Stromal cell of bone marrow (primary cell): ENCODE data around the gene GAS6.
"Not testable (repeated sequence)": the region's sequence is repeated elsewhere in the genome, so short reads cannot be mapped to it uniquely, and the experiment has no call there.

Experiments
- DNase-seq: peaks from one replicate; pipeline ENCODE4 v3.0.0-alpha.2; 2012; ENCODE audit warnings: low read depth

The GAS6 gene

GRCh38 chr13:113806104-113806471, 57.8 kb downstream of the GAS6 start:
- DNase-seq: no peak

- no peak for DNase-seq
Measured at GRCh38 chr13:113805431-113806103, 58.3 kb downstream of the GAS6 start.

GRCh38 chr13:113804703-113805430, 59.0 kb downstream of the GAS6 start:
- DNase-seq: no peak

GRCh38 chr13:113804017-113804702, 59.7 kb downstream of the GAS6 start:
- no peak for DNase-seq

GRCh38 chr13:113803409-113804016, 60.4 kb downstream of the GAS6 start:
- no peak for DNase-seq

GRCh38 chr13:113802761-113803160, 61.1 kb downstream of the GAS6 start:
- DNase-seq: no peak

- peak; percentile 54 for DNase-seq
Measured at GRCh38 chr13:113802090-113802531, 61.8 kb downstream of the GAS6 start.

GRCh38 chr13:113801289-113801961, 62.5 kb downstream of the GAS6 start:
- no peak for DNase-seq

- no peak for DNase-seq
Measured at GRCh38 chr13:113800576-113800926, 63.3 kb downstream of the GAS6 start.

GRCh38 chr13:113798200-113798811, 65.6 kb downstream of the GAS6 start:
- no peak for DNase-seq

- DNase-seq: no peak
Measured at GRCh38 chr13:113796964-113797676, 66.8 kb downstream of the GAS6 start.

GRCh38 chr13:113796211-113796963, 67.5 kb downstream of the GAS6 start:
- DNase-seq: no peak

GRCh38 chr13:113795362-113795761, 68.5 kb downstream of the GAS6 start:
- DNase-seq: not testable (repeated sequence)

GRCh38 chr13:113794764-113795173, 69.1 kb downstream of the GAS6 start:
- no peak for DNase-seq

GRCh38 chr13:113794086-113794485, 69.8 kb downstream of the GAS6 start:
- no peak for DNase-seq

GRCh38 chr13:113793718-113794085, 70.2 kb downstream of the GAS6 start:
- no peak for DNase-seq

GRCh38 chr13:113792886-113793717, 70.8 kb downstream of the GAS6 start:
- no peak for DNase-seq

- DNase-seq: no peak
Measured at GRCh38 chr13:113792236-113792770, 71.6 kb downstream of the GAS6 start.

- DNase-seq: no peak
Measured at GRCh38 chr13:113791761-113792160, 72.1 kb downstream of the GAS6 start.
